ENCODE data around the gene FAM120A.

Gene FAM120A

DNA sequence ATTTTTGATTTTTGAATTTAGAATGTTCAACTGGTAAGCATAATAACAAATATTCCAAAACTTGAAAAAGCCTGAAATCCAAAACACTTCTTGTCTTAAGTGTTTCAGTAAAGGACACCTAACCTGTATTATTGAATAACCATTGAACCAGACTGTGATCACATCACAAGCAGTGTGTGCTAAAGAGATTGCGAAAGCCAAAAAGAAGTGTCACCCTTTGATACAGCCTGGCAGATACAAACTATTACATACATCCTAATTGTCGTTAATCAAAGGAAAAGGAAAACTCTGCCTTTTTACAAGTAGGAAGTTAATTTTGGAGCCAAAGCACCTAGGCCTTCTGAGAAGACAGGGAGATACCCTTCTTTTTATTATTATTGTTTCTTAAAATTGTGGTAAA, 10.3 kb downstream of the FAM120A start:
- no peak for DNase-seq (ENCODE audit: low spot score)
- Histone ChIP-seq H3K79me1 (ENCODE audit: low read depth, low read length) (no peaks in the 10 kb centered on the region), H3K36me3 (replicated peaks in 1 of 2; ENCODE audit: control insufficient read depth in 2 of 2, insufficient read depth in 2 of 2, low read length in 2 of 2) (peaks cover 0 to 21% of the 10 kb centered on the region in 2 donors), H4K8ac (ENCODE audit: low read depth, low read length) (no peak overlapping the region), H3K23ac (ENCODE audit: low read depth, low read length, poor library complexity) (no peak overlapping the region), H3K4me3 (ENCODE audit: low read length in 2 of 2) (no peak overlapping the region), H3K18ac (ENCODE audit: low read length) (no peak overlapping the region), H3K9ac (ENCODE audit: low read depth, low read length, poor library complexity) (no peak overlapping the region), H4K91ac (ENCODE audit: low read depth, low read length, poor library complexity) (no peak overlapping the region), H3K27me3 (ENCODE audit: control insufficient read depth in 3 of 3, insufficient read depth in 3 of 3, low read depth in 1 of 3, low read length in 3 of 3) (no peaks in the 10 kb centered on the region), H3K9me3 (replicated peaks in 1 of 2; ENCODE audit: control insufficient read depth in 2 of 2, insufficient read depth in 1 of 2, low read depth in 1 of 2, low read length in 2 of 2) (no peaks in the 10 kb centered on the region), H3K4me2 (ENCODE audit: insufficient read depth, low read length, poor library complexity, severe bottlenecking) (no peak overlapping the region), H3K14ac (ENCODE audit: low read length) (no peak overlapping the region), H3K27ac (replicated peaks; ENCODE audit: low read length) (no peak overlapping the region), H2BK15ac (ENCODE audit: low read length) (no peak overlapping the region), H2BK5ac (ENCODE audit: low read length) (no peak overlapping the region), H2AK5ac (ENCODE audit: low read depth, low read length) (no peak overlapping the region), H2BK12ac (ENCODE audit: low read length) (no peak overlapping the region), H2BK120ac (ENCODE audit: low read depth, low read length) (no peak overlapping the region), H2AFZ (ENCODE audit: low read length) (no peak overlapping the region), H3K4ac (ENCODE audit: low read length) (no peak overlapping the region), H3K4me1 (ENCODE audit: control insufficient read depth in 2 of 2, insufficient read depth in 1 of 2, low read depth in 1 of 2, low read length in 2 of 2) (peaks cover 1 to 3% of the 10 kb centered on the region in 2 donors)
- WGBS, 2 donors (ENCODE audit: extremely low coverage in 2 of 2, insufficient read length in 2 of 2, insufficient replicate concordance in 1 of 2) = no CpG with 5 or more reads among the region's 2 CpGs

DNA sequence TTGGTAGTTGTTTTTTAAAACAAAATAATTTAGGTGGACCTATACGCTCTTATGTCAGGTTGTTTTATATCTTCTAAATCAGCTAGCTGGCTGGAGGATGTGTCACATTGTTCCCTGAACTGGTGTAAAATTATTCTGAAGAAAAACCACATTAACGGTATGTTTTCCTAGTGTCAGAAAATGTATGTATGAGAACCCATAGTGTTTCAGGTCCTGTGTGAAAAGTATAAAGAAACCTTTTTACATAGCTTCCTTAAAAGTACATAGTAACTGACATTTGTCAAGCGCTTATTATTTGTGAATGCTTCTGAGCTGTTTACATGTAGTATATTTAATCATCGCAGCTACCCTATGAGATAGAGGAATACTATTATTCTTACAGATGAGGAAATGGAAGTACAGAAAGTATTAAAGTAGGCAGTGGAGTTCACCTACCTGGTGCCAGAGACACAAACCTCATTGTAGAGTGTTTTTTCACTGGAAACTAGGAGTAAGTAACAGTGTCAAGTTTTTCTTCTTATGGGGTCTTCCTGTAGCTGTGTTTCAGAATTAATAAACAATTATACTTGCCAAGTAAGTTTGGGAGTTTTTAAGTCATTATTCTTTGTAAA, 12.3 kb downstream of the FAM120A start:
- Histone ChIP-seq H3K4me3 (ENCODE audit: low read length in 2 of 2) (no peak overlapping the region), H2BK5ac (ENCODE audit: low read length) (no peak overlapping the region), H4K8ac (ENCODE audit: low read depth, low read length) (no peak overlapping the region), H3K36me3 (replicated peaks in 1 of 2; ENCODE audit: control insufficient read depth in 2 of 2, insufficient read depth in 2 of 2, low read length in 2 of 2) (peaks cover 0 to 7% of the 10 kb centered on the region in 2 donors), H2AK5ac (ENCODE audit: low read depth, low read length) (no peak overlapping the region), H3K9ac (ENCODE audit: low read depth, low read length, poor library complexity) (no peak overlapping the region), H3K79me1 (ENCODE audit: low read depth, low read length) (no peaks in the 10 kb centered on the region), H3K4me2 (ENCODE audit: insufficient read depth, low read length, poor library complexity, severe bottlenecking) (no peak overlapping the region), H2BK15ac (ENCODE audit: low read length) (no peak overlapping the region), H3K18ac (ENCODE audit: low read length) (no peak overlapping the region), H3K27me3 (ENCODE audit: control insufficient read depth in 3 of 3, insufficient read depth in 3 of 3, low read depth in 1 of 3, low read length in 3 of 3) (no peaks in the 10 kb centered on the region), H2AFZ (ENCODE audit: low read length) (no peak overlapping the region), H3K27ac (replicated peaks; ENCODE audit: low read length) (no peak overlapping the region), H2BK120ac (ENCODE audit: low read depth, low read length) (no peak overlapping the region), H3K14ac (ENCODE audit: low read length) (no peak overlapping the region), H2BK12ac (ENCODE audit: low read length) (no peak overlapping the region), H3K4me1 (ENCODE audit: control insufficient read depth in 2 of 2, insufficient read depth in 1 of 2, low read depth in 1 of 2, low read length in 2 of 2) (peaks cover 2 to 4% of the 10 kb centered on the region in 2 donors), H4K91ac (ENCODE audit: low read depth, low read length, poor library complexity) (no peak overlapping the region), H3K23ac (ENCODE audit: low read depth, low read length, poor library complexity) (no peak overlapping the region), H3K9me3 (replicated peaks in 1 of 2; ENCODE audit: control insufficient read depth in 2 of 2, insufficient read depth in 1 of 2, low read depth in 1 of 2, low read length in 2 of 2) (no peaks in the 10 kb centered on the region), H3K4ac (ENCODE audit: low read length) (no peak overlapping the region)
- DNase-seq (ENCODE audit: low spot score) = no peak
- no CpG with 5 or more reads among the region's 4 CpGs for WGBS, 2 donors (ENCODE audit: extremely low coverage in 2 of 2, insufficient read length in 2 of 2, insufficient replicate concordance in 1 of 2)

DNA sequence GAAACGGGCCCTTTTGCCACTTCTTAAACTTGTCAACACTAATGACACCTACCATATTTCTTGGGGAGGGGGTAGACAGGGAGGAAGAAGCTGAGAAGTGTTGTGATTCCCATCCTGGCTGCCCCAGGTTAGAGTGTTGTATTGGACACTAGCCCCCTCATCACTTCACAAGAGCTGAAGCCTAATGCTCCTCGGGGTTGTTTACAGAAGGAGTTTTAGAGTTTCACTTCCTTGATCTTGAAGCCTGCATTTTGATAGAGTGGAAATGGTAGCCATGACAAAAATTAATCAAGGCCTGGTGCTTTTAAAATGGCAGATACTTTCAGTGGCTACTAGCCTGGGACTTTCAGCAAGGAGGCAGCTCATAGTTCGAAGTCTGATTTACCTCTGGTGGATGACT, 12.9 kb downstream of the FAM120A start:
- H3K36me3 ChIP-seq (replicated peaks in 1 of 2; ENCODE audit: control insufficient read depth in 2 of 2, insufficient read depth in 2 of 2, low read length in 2 of 2) = peaks cover 0 to 3% of the 10 kb centered on the region in 2 donors
- no CpG with 5 or more reads among the region's 3 CpGs for WGBS, 2 donors (ENCODE audit: extremely low coverage in 2 of 2, insufficient read length in 2 of 2, insufficient replicate concordance in 1 of 2)
- no peak overlapping the region for H3K23ac ChIP-seq (ENCODE audit: low read depth, low read length, poor library complexity)
- no peak overlapping the region for H2BK120ac ChIP-seq (ENCODE audit: low read depth, low read length)
- no peak overlapping the region for H3K4me2 ChIP-seq (ENCODE audit: insufficient read depth, low read length, poor library complexity, severe bottlenecking)
- H4K8ac ChIP-seq (ENCODE audit: low read depth, low read length) = no peak overlapping the region
- H3K18ac ChIP-seq (ENCODE audit: low read length) = no peak overlapping the region
- H2BK15ac ChIP-seq (ENCODE audit: low read length) = no peak overlapping the region
- H2BK12ac ChIP-seq (ENCODE audit: low read length) = no peak overlapping the region
- no peaks in the 10 kb centered on the region for H3K79me1 ChIP-seq (ENCODE audit: low read depth, low read length)
- H3K4me3 ChIP-seq (ENCODE audit: low read length in 2 of 2) = no peak overlapping the region
- H2AFZ ChIP-seq (ENCODE audit: low read length) = no peak overlapping the region
- H3K9me3 ChIP-seq (replicated peaks in 1 of 2; ENCODE audit: control insufficient read depth in 2 of 2, insufficient read depth in 1 of 2, low read depth in 1 of 2, low read length in 2 of 2) = no peaks in the 10 kb centered on the region
- H3K27ac ChIP-seq (replicated peaks; ENCODE audit: low read length) = no peak overlapping the region
- H2AK5ac ChIP-seq (ENCODE audit: low read depth, low read length) = no peak overlapping the region
- no peak overlapping the region for H3K9ac ChIP-seq (ENCODE audit: low read depth, low read length, poor library complexity)
- DNase-seq (ENCODE audit: low spot score) = no peak
- no peak overlapping the region for H2BK5ac ChIP-seq (ENCODE audit: low read length)
- H3K27me3 ChIP-seq (ENCODE audit: control insufficient read depth in 3 of 3, insufficient read depth in 3 of 3, low read depth in 1 of 3, low read length in 3 of 3) = no peaks in the 10 kb centered on the region
- H4K91ac ChIP-seq (ENCODE audit: low read depth, low read length, poor library complexity) = no peak overlapping the region
- peaks cover 6 to 9% of the 10 kb centered on the region in 2 donors for H3K4me1 ChIP-seq (ENCODE audit: control insufficient read depth in 2 of 2, insufficient read depth in 1 of 2, low read depth in 1 of 2, low read length in 2 of 2)
- no peak overlapping the region for H3K4ac ChIP-seq (ENCODE audit: low read length)
- no peak overlapping the region for H3K14ac ChIP-seq (ENCODE audit: low read length)

DNA sequence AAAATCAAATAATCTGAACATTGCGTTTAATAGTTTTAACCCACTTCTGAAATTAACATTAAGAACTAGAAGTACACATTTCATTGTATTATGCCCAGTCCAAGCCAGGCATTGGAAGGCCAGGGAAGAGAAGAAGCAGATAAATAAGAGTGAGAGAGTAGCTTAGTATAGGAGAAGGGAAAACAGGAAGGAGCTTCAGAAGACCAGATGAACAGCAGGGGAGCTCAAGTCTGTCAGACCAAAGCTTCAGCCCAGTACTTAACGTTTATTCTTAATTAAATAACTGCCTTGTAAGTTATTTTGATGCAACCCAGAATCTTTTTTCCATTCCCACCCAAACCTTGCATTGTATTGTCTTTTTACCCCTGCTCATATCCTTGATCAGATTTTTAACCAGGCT, 13.4 kb downstream of the FAM120A start:
- H3K18ac ChIP-seq (ENCODE audit: low read length) = no peak overlapping the region
- H3K4me2 ChIP-seq (ENCODE audit: insufficient read depth, low read length, poor library complexity, severe bottlenecking) = no peak overlapping the region
- no peak overlapping the region for H2BK15ac ChIP-seq (ENCODE audit: low read length)
- H3K9me3 ChIP-seq (replicated peaks in 1 of 2; ENCODE audit: control insufficient read depth in 2 of 2, insufficient read depth in 1 of 2, low read depth in 1 of 2, low read length in 2 of 2) = no peaks in the 10 kb centered on the region
- no peak overlapping the region for H3K27ac ChIP-seq (replicated peaks; ENCODE audit: low read length)
- no CpG with 5 or more reads among the region's 2 CpGs for WGBS, 2 donors (ENCODE audit: extremely low coverage in 2 of 2, insufficient read length in 2 of 2, insufficient replicate concordance in 1 of 2)
- H3K27me3 ChIP-seq (ENCODE audit: control insufficient read depth in 3 of 3, insufficient read depth in 3 of 3, low read depth in 1 of 3, low read length in 3 of 3) = no peaks in the 10 kb centered on the region
- H3K23ac ChIP-seq (ENCODE audit: low read depth, low read length, poor library complexity) = no peak overlapping the region
- H2AFZ ChIP-seq (ENCODE audit: low read length) = no peak overlapping the region
- H4K8ac ChIP-seq (ENCODE audit: low read depth, low read length) = no peak overlapping the region
- no peak overlapping the region for H2BK12ac ChIP-seq (ENCODE audit: low read length)
- no peak overlapping the region for H4K91ac ChIP-seq (ENCODE audit: low read depth, low read length, poor library complexity)
- H3K4ac ChIP-seq (ENCODE audit: low read length) = no peak overlapping the region
- peaks cover 6 to 9% of the 10 kb centered on the region in 2 donors for H3K4me1 ChIP-seq (ENCODE audit: control insufficient read depth in 2 of 2, insufficient read depth in 1 of 2, low read depth in 1 of 2, low read length in 2 of 2)
- no peak overlapping the region for H2BK120ac ChIP-seq (ENCODE audit: low read depth, low read length)
- no peak overlapping the region for H2BK5ac ChIP-seq (ENCODE audit: low read length)
- no peak for DNase-seq (ENCODE audit: low spot score)
- no peak overlapping the region for H3K9ac ChIP-seq (ENCODE audit: low read depth, low read length, poor library complexity)
- no peaks in the 10 kb centered on the region for H3K36me3 ChIP-seq (replicated peaks in 1 of 2; ENCODE audit: control insufficient read depth in 2 of 2, insufficient read depth in 2 of 2, low read length in 2 of 2)
- H3K14ac ChIP-seq (ENCODE audit: low read length) = no peak overlapping the region
- no peak overlapping the region for H3K4me3 ChIP-seq (ENCODE audit: low read length in 2 of 2)
- H2AK5ac ChIP-seq (ENCODE audit: low read depth, low read length) = no peak overlapping the region
- H3K79me1 ChIP-seq (ENCODE audit: low read depth, low read length) = no peaks in the 10 kb centered on the region

Measured in neuronal stem cell (in vitro differentiated cells).